ENCODE results near the gene ARSJ. TPM values are rescaled to one million over a fixed set of nuclear protein-coding genes. Genes with fewer than 3 reads are reported as not detected.

Gene ARSJ
- total and polyA plus RNA-seq, 2 experiments from 2014 or later: 4.3 to 6.6 TPM

DNA sequence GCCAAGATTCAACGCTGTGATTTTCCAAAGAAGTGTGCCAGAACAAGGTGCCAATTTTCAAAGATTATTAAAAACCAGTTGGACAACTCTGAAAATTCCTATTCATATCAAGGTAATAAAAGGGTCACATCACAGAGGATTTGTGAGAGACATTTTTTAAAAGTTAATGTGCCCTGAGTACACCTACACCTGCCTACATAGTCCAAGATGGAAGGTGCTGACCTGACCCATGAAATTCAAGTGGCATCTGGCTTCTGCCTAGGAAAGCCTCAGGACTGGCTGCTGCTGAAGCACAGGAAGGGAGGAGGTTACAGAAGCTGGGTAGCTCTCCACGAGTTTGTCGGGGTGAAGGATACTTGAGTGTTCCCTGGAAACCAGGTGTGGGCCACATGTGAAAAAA is 11.4 kb upstream of the ARSJ start:
- Histone ChIP-seq H3K4me3 (no peak overlapping the region), H3K79me2 (replicated peaks; ENCODE audit: insufficient read depth) (no peaks in the 10 kb centered on the region), H2AFZ (no peak overlapping the region), H3K36me3 (ENCODE audit: insufficient read depth) (no peaks in the 10 kb centered on the region), H3K9me2 (ENCODE audit: insufficient read depth) (peaks cover 9% of the 10 kb centered on the region; the same call in 1 of the 2 replicates), H3K4me2 (no peak overlapping the region), H3F3A (replicated peaks; ENCODE audit: low read depth) (no peaks in the 10 kb centered on the region), H3K4me1 (ENCODE audit: insufficient read depth) (no peaks in the 10 kb centered on the region), H3K27me3 (ENCODE audit: insufficient read depth) (no peaks in the 10 kb centered on the region), H4K20me1 (replicated peaks; ENCODE audit: insufficient read depth) (no peaks in the 10 kb centered on the region), H3K27ac (ENCODE audit: low read depth) (no peak overlapping the region)
- TF ChIP-seq STAT1 (IDR thresholded peaks at IDR 0.05; ENCODE audit: unreplicated experiment) (no peak), ZNF114 (CRISPR knock-in tag; IDR thresholded peaks at IDR 0.05) (no peak), CREB1 (CRISPR knock-in tag; IDR thresholded peaks at IDR 0.05; ENCODE audit: low read depth) (no peak), EZH2 (IDR thresholded peaks at IDR 0.05; ENCODE audit: low read depth, unreplicated experiment) (no peak)
- TF ChIP-seq, protein P1, sequence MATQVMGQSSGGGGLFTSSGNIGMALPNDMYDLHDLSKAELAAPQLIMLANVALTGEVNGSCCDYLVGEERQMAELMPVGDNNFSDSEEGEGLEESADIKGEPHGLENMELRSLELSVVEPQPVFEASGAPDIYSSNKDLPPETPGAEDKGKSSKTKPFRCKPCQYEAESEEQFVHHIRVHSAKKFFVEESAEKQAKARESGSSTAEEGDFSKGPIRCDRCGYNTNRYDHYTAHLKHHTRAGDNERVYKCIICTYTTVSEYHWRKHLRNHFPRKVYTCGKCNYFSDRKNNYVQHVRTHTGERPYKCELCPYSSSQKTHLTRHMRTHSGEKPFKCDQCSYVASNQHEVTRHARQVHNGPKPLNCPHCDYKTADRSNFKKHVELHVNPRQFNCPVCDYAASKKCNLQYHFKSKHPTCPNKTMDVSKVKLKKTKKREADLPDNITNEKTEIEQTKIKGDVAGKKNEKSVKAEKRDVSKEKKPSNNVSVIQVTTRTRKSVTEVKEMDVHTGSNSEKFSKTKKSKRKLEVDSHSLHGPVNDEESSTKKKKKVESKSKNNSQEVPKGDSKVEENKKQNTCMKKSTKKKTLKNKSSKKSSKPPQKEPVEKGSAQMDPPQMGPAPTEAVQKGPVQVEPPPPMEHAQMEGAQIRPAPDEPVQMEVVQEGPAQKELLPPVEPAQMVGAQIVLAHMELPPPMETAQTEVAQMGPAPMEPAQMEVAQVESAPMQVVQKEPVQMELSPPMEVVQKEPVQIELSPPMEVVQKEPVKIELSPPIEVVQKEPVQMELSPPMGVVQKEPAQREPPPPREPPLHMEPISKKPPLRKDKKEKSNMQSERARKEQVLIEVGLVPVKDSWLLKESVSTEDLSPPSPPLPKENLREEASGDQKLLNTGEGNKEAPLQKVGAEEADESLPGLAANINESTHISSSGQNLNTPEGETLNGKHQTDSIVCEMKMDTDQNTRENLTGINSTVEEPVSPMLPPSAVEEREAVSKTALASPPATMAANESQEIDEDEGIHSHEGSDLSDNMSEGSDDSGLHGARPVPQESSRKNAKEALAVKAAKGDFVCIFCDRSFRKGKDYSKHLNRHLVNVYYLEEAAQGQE (IDR thresholded peaks at IDR 0.05; ENCODE audit: unreplicated experiment): no peak
- TF ChIP-seq, protein P2, sequence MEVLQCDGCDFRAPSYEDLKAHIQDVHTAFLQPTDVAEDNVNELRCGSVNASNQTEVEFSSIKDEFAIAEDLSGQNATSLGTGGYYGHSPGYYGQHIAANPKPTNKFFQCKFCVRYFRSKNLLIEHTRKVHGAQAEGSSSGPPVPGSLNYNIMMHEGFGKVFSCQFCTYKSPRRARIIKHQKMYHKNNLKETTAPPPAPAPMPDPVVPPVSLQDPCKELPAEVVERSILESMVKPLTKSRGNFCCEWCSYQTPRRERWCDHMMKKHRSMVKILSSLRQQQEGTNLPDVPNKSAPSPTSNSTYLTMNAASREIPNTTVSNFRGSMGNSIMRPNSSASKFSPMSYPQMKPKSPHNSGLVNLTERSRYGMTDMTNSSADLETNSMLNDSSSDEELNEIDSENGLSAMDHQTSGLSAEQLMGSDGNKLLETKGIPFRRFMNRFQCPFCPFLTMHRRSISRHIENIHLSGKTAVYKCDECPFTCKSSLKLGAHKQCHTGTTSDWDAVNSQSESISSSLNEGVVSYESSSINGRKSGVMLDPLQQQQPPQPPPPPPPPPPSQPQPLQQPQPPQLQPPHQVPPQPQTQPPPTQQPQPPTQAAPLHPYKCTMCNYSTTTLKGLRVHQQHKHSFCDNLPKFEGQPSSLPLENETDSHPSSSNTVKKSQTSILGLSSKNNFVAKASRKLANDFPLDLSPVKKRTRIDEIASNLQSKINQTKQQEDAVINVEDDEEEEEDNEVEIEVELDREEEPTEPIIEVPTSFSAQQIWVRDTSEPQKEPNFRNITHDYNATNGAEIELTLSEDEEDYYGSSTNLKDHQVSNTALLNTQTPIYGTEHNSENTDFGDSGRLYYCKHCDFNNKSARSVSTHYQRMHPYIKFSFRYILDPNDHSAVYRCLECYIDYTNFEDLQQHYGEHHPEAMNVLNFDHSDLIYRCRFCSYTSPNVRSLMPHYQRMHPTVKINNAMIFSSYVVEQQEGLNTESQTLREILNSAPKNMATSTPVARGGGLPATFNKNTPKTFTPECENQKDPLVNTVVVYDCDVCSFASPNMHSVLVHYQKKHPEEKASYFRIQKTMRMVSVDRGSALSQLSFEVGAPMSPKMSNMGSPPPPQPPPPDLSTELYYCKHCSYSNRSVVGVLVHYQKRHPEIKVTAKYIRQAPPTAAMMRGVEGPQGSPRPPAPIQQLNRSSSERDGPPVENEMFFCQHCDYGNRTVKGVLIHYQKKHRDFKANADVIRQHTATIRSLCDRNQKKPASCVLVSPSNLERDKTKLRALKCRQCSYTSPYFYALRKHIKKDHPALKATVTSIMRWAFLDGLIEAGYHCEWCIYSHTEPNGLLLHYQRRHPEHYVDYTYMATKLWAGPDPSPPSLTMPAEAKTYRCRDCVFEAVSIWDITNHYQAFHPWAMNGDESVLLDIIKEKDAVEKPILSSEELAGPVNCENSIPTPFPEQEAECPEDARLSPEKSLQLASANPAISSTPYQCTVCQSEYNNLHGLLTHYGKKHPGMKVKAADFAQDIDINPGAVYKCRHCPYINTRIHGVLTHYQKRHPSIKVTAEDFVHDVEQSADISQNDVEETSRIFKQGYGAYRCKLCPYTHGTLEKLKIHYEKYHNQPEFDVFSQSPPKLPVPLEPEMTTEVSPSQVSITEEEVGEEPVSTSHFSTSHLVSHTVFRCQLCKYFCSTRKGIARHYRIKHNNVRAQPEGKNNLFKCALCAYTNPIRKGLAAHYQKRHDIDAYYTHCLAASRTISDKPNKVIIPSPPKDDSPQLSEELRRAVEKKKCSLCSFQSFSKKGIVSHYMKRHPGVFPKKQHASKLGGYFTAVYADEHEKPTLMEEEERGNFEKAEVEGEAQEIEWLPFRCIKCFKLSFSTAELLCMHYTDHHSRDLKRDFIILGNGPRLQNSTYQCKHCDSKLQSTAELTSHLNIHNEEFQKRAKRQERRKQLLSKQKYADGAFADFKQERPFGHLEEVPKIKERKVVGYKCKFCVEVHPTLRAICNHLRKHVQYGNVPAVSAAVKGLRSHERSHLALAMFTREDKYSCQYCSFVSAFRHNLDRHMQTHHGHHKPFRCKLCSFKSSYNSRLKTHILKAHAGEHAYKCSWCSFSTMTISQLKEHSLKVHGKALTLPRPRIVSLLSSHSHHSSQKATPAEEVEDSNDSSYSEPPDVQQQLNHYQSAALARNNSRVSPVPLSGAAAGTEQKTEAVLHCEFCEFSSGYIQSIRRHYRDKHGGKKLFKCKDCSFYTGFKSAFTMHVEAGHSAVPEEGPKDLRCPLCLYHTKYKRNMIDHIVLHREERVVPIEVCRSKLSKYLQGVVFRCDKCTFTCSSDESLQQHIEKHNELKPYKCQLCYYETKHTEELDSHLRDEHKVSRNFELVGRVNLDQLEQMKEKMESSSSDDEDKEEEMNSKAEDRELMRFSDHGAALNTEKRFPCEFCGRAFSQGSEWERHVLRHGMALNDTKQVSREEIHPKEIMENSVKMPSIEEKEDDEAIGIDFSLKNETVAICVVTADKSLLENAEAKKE (CRISPR knock-in tag; IDR thresholded peaks at IDR 0.05): no peak
- Mint-ChIP-seq H3K4me1 (peaks cover 7% of the 10 kb centered on the region), H3K36me3 (ENCODE audit: low read depth) (peaks cover 1% of the 10 kb centered on the region; the same call in 2 of the 3 replicates), H3K9me3 (peaks cover 4% of the 10 kb centered on the region; the same call in 2 of the 3 replicates), H3K27ac (no peak overlapping the region), H3K27me3 (ENCODE audit: insufficient read depth, low read depth, poor library complexity) (peaks cover 1% of the 10 kb centered on the region), H3K4me3 (no peak overlapping the region)
- ATAC-seq (no peak), DNase-seq (ENCODE audit: low spot score) (no peak)

Measured in GM23338 (cell line).